OCI-LY7 (cell line): ENCODE measurements around the gene CHST10. TPM values are rescaled to one million over a fixed set of nuclear protein-coding genes. Genes with fewer than 3 reads are reported as not detected.

Experiments used
- BruUV-seq: library from RNA; stranded (reverse); fragments of 400-500 nt; replicated peaks from 2 replicates; lab custom pipeline; 2021; lab: Mats Ljungman, UMichigan
- CTCF ChIA-PET: fragments of 300-600 bp; sonication (Branson Sonifier 250); formaldehyde crosslinking; loops from one replicate; lab custom pipeline; 2022; ENCODE audit warnings: antibody characterized with exemption; ENCODE audit not compliant: unreplicated experiment; lab: Charles Lee
- POLR2A ChIA-PET: fragments of 300-600 bp; sonication (Branson Sonifier 250); formaldehyde crosslinking; loops from one replicate; lab custom pipeline; 2022; ENCODE audit warnings: antibody characterized with exemption; lab: Charles Lee
- DNase-seq: peaks from one replicate; pipeline ENCODE4 v3.0.0-alpha.2; 2015; ENCODE audit warnings: low spot score
- H2AFZ ChIP-seq: fragments of 200-600 bp; sonication (generic), shearing (Covaris generic); 2 replicates; pipeline ENCODE4 v1.6.1; 2014; ENCODE audit warnings: mild to moderate bottlenecking, antibody characterized with exemption, low read length, moderate library complexity
- H3K27ac ChIP-seq: fragments of 200-600 bp; sonication (generic); 2 replicates; pipeline ENCODE4 v1.5.1; 2014; ENCODE audit warnings: mixed run types, low read depth, mild to moderate bottlenecking, moderate library complexity, low read length, inconsistent platforms; ENCODE audit not compliant: poor library complexity, severe bottlenecking
- H3K36me3 ChIP-seq: fragments of 200-600 bp; sonication (generic); 2 replicates; pipeline ENCODE4 v1.6.1; 2014; ENCODE audit warnings: mild to moderate bottlenecking, antibody characterized with exemption, low read length, moderate library complexity, mixed read lengths; ENCODE audit not compliant: insufficient read depth
- H3K4me1 ChIP-seq: fragments of 200-600 bp; sonication (generic); 2 replicates; pipeline ENCODE4 v1.5.1; 2014; ENCODE audit warnings: mild to moderate bottlenecking, low read length; ENCODE audit not compliant: insufficient read depth, poor library complexity, severe bottlenecking
- H3K4me2 ChIP-seq: fragments of 200-600 bp; sonication (generic); 2 replicates; pipeline ENCODE4 v1.6.1; 2014; ENCODE audit warnings: mild to moderate bottlenecking, low read length
- H3K4me3 ChIP-seq: fragments of 200-600 bp; sonication (generic); 2 replicates; pipeline ENCODE4 v1.5.1; 2014; ENCODE audit warnings: mild to moderate bottlenecking, low read depth, low read length; ENCODE audit not compliant: poor library complexity, severe bottlenecking
- H3K79me2 ChIP-seq: fragments of 200-600 bp; sonication (generic); 2 replicates; pipeline ENCODE4 v1.6.1; 2016; ENCODE audit warnings: low read depth, mild to moderate bottlenecking, low read length, moderate library complexity, mixed read lengths; ENCODE audit not compliant: insufficient read depth
- H3K9me2 ChIP-seq: fragments of 200-600 bp; sonication (generic); 2 replicates; pipeline ENCODE4 v1.6.1; 2016; ENCODE audit warnings: mild to moderate bottlenecking, low read length, mixed read lengths; ENCODE audit not compliant: insufficient read depth
- H3K9me3 ChIP-seq: fragments of 200-600 bp; sonication (generic); 2 replicates; pipeline ENCODE4 v1.6.1; 2014; ENCODE audit warnings: mild to moderate bottlenecking, mixed run types, low read length, mixed read lengths
- H4K20me1 ChIP-seq: fragments of 200-600 bp; sonication (generic); 2 replicates; pipeline ENCODE4 v1.6.1; 2014; ENCODE audit warnings: mild to moderate bottlenecking, antibody characterized with exemption, low read length, moderate library complexity, mixed read lengths; ENCODE audit not compliant: insufficient read depth
- EZH2phosphoT487 ChIP-seq: fragments of 200-600 bp; sonication (generic); IDR thresholded peaks from 2 replicates; pipeline ENCODE4 v1.6.1; 2018; ENCODE audit warnings: low read depth, borderline replicate concordance, mild to moderate bottlenecking, mixed run types, antibody characterized with exemption, low read length, moderate library complexity, mixed read lengths
- intact Hi-C: fragments of 100-400 bp; cut with micrococcal nuclease; formaldehyde crosslinking; loops from one replicate; pipeline ENCODE4 v1.10.0; 2022; ENCODE audit not compliant: unreplicated experiment
- total RNA-seq, 2 experiments: library from RNA; depleted of rRNA in 1 of 2; stranded (reverse); fragments of >200 nt in 1 of 2; shearing (Covaris generic) in 1 of 2; gene quantifications; 2 replicates each; pipeline ENCODE4 v1.2.3, GENCODE V29; 2014 to 2022
- TF ChIP-seq, protein P1 (sequence below): fragments of 200-600 bp; sonication (generic); conservative IDR thresholded peaks from 2 replicates; pipeline ENCODE4 v1.5.1; 2014; ENCODE audit warnings: mild to moderate bottlenecking, antibody characterized with exemption, low read length, moderate library complexity, mixed read lengths

Gene CHST10
- total RNA-seq, 2 experiments from 2014 or later: 15.0 to 19.1 TPM

DNA sequence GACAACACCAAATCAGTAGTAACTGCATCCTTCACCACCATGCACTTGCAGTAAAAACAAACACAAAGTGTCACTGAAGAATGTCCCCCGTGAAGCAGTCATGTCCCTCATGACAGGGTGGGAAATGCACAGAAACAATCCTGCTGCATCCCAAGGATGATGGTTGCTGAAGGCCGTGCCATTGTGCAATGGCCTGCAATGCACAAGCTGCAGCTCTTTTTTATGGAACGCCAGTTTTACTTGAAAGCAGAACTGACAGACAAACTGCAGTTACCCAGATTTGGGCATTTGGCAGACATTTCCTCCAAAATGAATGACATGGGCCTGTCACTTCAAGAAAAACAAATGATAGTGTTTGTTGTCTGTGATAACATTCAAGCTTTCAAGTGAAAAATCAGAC lies 2.4 kb upstream of the CHST10 start:
- no TSS peak for BruUV-seq
- ChIA-PET CTCF (no interaction called here), POLR2A (no interaction called here)
- H2AFZ ChIP-seq: no peak overlapping the region
- H3K9me3 ChIP-seq: no peaks in the 10 kb centered on the region
- H3K36me3 ChIP-seq: no peaks in the 10 kb centered on the region
- no peaks in the 10 kb centered on the region for H3K9me2 ChIP-seq
- no peak for DNase-seq
- no peak overlapping the region for H3K27ac ChIP-seq
- TF ChIP-seq EZH2phosphoT487: no peak
- TF ChIP-seq, protein P1, sequence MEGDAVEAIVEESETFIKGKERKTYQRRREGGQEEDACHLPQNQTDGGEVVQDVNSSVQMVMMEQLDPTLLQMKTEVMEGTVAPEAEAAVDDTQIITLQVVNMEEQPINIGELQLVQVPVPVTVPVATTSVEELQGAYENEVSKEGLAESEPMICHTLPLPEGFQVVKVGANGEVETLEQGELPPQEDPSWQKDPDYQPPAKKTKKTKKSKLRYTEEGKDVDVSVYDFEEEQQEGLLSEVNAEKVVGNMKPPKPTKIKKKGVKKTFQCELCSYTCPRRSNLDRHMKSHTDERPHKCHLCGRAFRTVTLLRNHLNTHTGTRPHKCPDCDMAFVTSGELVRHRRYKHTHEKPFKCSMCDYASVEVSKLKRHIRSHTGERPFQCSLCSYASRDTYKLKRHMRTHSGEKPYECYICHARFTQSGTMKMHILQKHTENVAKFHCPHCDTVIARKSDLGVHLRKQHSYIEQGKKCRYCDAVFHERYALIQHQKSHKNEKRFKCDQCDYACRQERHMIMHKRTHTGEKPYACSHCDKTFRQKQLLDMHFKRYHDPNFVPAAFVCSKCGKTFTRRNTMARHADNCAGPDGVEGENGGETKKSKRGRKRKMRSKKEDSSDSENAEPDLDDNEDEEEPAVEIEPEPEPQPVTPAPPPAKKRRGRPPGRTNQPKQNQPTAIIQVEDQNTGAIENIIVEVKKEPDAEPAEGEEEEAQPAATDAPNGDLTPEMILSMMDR: no peak
- no peak overlapping the region for H3K4me3 ChIP-seq
- peaks cover 14% of the 10 kb centered on the region for H3K4me1 ChIP-seq
- peaks cover 13% of the 10 kb centered on the region; the same call in 1 of the 2 replicates for H3K79me2 ChIP-seq
- H4K20me1 ChIP-seq: no peaks in the 10 kb centered on the region
- H3K4me2 ChIP-seq: no peak overlapping the region
- intact Hi-C loops: no loop called here

DNA sequence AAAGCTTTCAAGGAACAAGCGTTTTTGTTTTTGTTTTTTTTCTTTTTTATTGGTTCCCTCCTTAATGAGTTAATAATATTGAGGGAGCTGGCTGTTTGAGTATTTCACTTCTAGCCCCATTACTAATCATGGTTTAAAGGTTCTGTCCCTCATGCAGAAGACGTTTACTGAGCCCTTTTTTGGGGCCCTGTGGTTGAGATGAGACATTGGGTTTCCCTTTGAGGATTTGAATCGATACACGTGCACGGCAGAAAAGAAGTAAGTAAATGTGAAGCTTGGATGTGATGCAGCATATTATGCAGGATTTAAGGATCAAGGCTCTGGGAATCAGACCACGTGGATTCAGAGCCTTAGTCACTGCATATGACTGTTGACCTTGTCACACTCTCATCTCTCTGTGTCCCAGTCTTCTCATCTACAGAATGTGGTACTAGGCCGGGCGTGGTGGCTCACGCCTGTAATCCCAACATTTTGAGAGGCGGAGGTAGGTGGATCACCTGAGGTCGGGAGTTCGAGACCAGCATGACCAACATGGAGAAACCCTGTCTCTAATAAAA lies 1.0 kb upstream of the CHST10 start:
- peaks cover 13% of the 10 kb centered on the region; the same call in 1 of the 2 replicates for H3K79me2 ChIP-seq
- peak overlapping the region; percentile 97; the same call in 1 of the 2 replicates for H2AFZ ChIP-seq
- peaks cover 14% of the 10 kb centered on the region for H3K4me1 ChIP-seq
- no peaks in the 10 kb centered on the region for H3K9me2 ChIP-seq
- BruUV-seq: no TSS peak
- intact Hi-C loops: no loop called here
- H3K9me3 ChIP-seq: no peaks in the 10 kb centered on the region
- ChIA-PET POLR2A (interaction anchor here (0.6 to 0.7 kb wide), 2 partner anchors 940 to 1642 kb away, joined by 3 read pairs; no protein-coding TSS in a partner anchor), CTCF (no interaction called here)
- no peak overlapping the region for H3K4me3 ChIP-seq
- peaks cover 10% of the 10 kb centered on the region; the same call in 1 of the 2 replicates for H3K36me3 ChIP-seq
- DNase-seq: no peak
- H3K4me2 ChIP-seq: no peak overlapping the region
- H3K27ac ChIP-seq: no peak overlapping the region
- TF ChIP-seq, protein P1: no peak
- TF ChIP-seq EZH2phosphoT487: no peak
- H4K20me1 ChIP-seq: no peaks in the 10 kb centered on the region

DNA sequence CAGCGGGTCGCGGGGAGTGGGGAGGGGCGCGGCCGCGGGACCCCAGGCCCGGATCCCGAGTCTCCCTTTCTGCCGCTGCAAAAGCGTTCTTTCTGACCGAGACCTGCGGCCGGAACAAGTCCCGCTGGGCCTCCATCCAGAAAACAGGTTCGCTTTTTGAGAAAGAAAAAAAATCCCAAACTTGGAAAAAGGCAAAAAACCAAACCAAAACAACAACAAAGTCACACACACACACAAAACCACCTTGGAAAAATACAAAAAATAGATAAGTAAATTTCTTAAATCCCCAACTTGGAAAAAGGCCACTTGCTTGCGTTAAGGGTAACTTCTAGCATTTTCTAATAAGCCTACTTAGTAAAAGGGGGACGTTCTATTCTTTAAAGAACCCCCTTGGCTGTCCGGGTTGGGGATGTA lies 250 bp upstream of the CHST10 start:
- Histone ChIP-seq H3K4me2 (peak overlapping the region; percentile 98), H3K79me2 (peaks cover 13% of the 10 kb centered on the region; the same call in 1 of the 2 replicates), H3K36me3 (peaks cover 16% of the 10 kb centered on the region), H2AFZ (peak overlapping the region; percentile 97), H4K20me1 (no peaks in the 10 kb centered on the region), H3K27ac (no peak overlapping the region), H3K9me3 (no peaks in the 10 kb centered on the region), H3K4me1 (peaks cover 14% of the 10 kb centered on the region), H3K4me3 (peak overlapping the region; percentile 93), H3K9me2 (no peaks in the 10 kb centered on the region)
- ChIA-PET CTCF (interaction anchor here (1.1 kb wide), 1 partner anchor 8 kb away, joined by 4 read pairs; no protein-coding TSS in a partner anchor), POLR2A (interaction anchor here (1.3 to 1.4 kb wide), 2 partner anchors 58 to 145 kb away, joined by 3 to 6 read pairs; partner anchors contain the start of gene PDCL3)
- DNase-seq: no peak
- intact Hi-C loops: loop anchor here (1.0 kb wide), 2 partner anchors 23 to 145 kb away; partner anchors contain the start of gene PDCL3
- no TSS peak for BruUV-seq
- no peak for TF ChIP-seq EZH2phosphoT487
- TF ChIP-seq, protein P1: no peak
